K562 (cell line): ENCODE results near the gene WASL. TPM values are rescaled to one million over a fixed set of nuclear protein-coding genes. Genes with fewer than 3 reads are reported as not detected.

Experiments
- BRF1 ChIP-seq: IDR thresholded peaks from 3 replicates; pipeline ENCODE4 v1.6.1; 2011; ENCODE audit warnings: borderline replicate concordance, mild to moderate bottlenecking; ENCODE audit not compliant: insufficient read length; ENCODE audit errors: extremely low read depth
- CBFB ChIP-seq: sonication (generic); formaldehyde crosslinking; IDR thresholded peaks from 2 replicates; pipeline ENCODE4 v1.4.0; 2020; ENCODE audit warnings: mild to moderate bottlenecking, missing genetic modification reagents
- CBX8 ChIP-seq: fragments of 200-600 bp; sonication (generic); IDR thresholded peaks from 2 replicates; pipeline ENCODE4 v1.6.1; 2012; ENCODE audit warnings: borderline replicate concordance, mixed run types, low read depth, mild to moderate bottlenecking, moderate library complexity, mixed read lengths, low read length, control low read depth, inconsistent platforms; ENCODE audit not compliant: poor library complexity, severe bottlenecking; ENCODE audit errors: extremely low read depth
- FOXJ3 ChIP-seq: sonication (generic); formaldehyde crosslinking; IDR thresholded peaks from 2 replicates; pipeline ENCODE4 v1.4.0; 2020; ENCODE audit warnings: mild to moderate bottlenecking, missing genetic modification reagents
- FOXK2 ChIP-seq, 2 experiments: fragments of 450-650 bp; IDR thresholded peaks in 1 of 2; conservative IDR thresholded peaks in 1 of 2; 2 replicates each; pipeline ENCODE4 v1.6.1; 2016; ENCODE audit warnings: low read depth in 2 of 2, mild to moderate bottlenecking in 1 of 2
- HNRNPH1 ChIP-seq: fragments of 200-400 bp; formaldehyde crosslinking; optimal IDR thresholded peaks from 2 replicates; pipeline ENCODE3; 2017; ENCODE audit warnings: low read depth, mild to moderate bottlenecking, low read length, moderate library complexity
- KDM4B ChIP-seq, 2 experiments: fragments of 450-650 bp in 1 of 2; sonication (generic) in 1 of 2; IDR thresholded peaks; 2 replicates each; pipeline ENCODE4 v1.6.1; 2016 to 2017; ENCODE audit warnings: borderline replicate concordance in 2 of 2, antibody characterized with exemption in 1 of 2, low read depth in 1 of 2, mild to moderate bottlenecking in 1 of 2
- NFRKB ChIP-seq: fragments of 450-650 bp; IDR thresholded peaks from 2 replicates; pipeline ENCODE4 v1.6.1; 2016; ENCODE audit warnings: low read depth
- POLR2AphosphoS2 ChIP-seq: IDR thresholded peaks from 2 replicates; pipeline ENCODE4 v1.6.1; 2012; ENCODE audit warnings: low read length, improper control_type of control experiment
- RNF2 ChIP-seq: sonication (generic); IDR thresholded peaks from 2 replicates; pipeline ENCODE4 v1.6.1; 2016
- SAP30 ChIP-seq: fragments of 200-600 bp; sonication (generic); IDR thresholded peaks from 2 replicates; pipeline ENCODE4 v1.6.1; 2012; ENCODE audit warnings: borderline replicate concordance, low read depth, mild to moderate bottlenecking, moderate library complexity, low read length, control low read depth, inconsistent platforms; ENCODE audit not compliant: insufficient read depth, poor library complexity, severe bottlenecking
- ZNF124 ChIP-seq: sonication (generic); formaldehyde crosslinking; IDR thresholded peaks from 2 replicates; pipeline ENCODE4 v1.8.1; 2022; ENCODE audit warnings: missing genetic modification reagents
- ZNF133 ChIP-seq: fragments of 250-450 bp; sonication (Bioruptor Pico); IDR thresholded peaks from 2 replicates; pipeline ENCODE4 v1.4.0; 2020; ENCODE audit warnings: mild to moderate bottlenecking
- ZNF143 ChIP-seq: sonication (generic); formaldehyde crosslinking; IDR thresholded peaks from 2 replicates; pipeline ENCODE4 v1.9.0; 2022; ENCODE audit warnings: mild to moderate bottlenecking, missing genetic modification reagents
- ZNF282 ChIP-seq: sonication (generic); formaldehyde crosslinking; IDR thresholded peaks from 2 replicates; pipeline ENCODE4 v1.8.1; 2023; ENCODE audit warnings: missing genetic modification reagents
- ZNF766 ChIP-seq: fragments of 200-800 bp; sonication (Bioruptor generic); conservative IDR thresholded peaks from 2 replicates; pipeline ENCODE4 v1.6.1; 2016; ENCODE audit warnings: missing genetic modification characterization, missing compliant biosample characterization
- polyA plus RNA-seq, 8 experiments: library from polyadenylated mRNA; depleted of rRNA in 4 of 8; stranded (reverse) in 5 of 8; unstranded in 3 of 8; fragments of >200 nt; fragmentation: Nextera tagmentation in 2 of 8; fragmentation: Illumina TruSeq in 1 of 8; extraction: Ambion mirVana in 2 of 8; extraction: Trizol in 1 of 8; gene quantifications; 2 replicates each; pipeline versions ENCODE4 v1.2.1 to v1.2.3, GENCODE V29; 2011 to 2014; ENCODE audit warnings: inconsistent platforms in 1 of 8, missing spikeins in 1 of 8
- total RNA-seq, 7 experiments: library from RNA; depleted of rRNA in 6 of 7; stranded (reverse); fragments of >200 nt in 6 of 7; fragmentation: Illumina TruSeq in 2 of 7; extraction: Trizol in 2 of 7; gene quantifications; 2 replicates each; pipeline versions ENCODE4 v1.2.1 to v1.2.3, GENCODE V29; 2011 to 2021; ENCODE audit warnings: low replicate concordance in 1 of 7
- TF ChIP-seq, protein P1 (sequence below): fragments of 250-450 bp; sonication (Bioruptor Pico); IDR thresholded peaks from 2 replicates; pipeline ENCODE4 v1.4.0; 2020; ENCODE audit warnings: mild to moderate bottlenecking, moderate library complexity
- TF ChIP-seq, protein P2 (sequence below): IDR thresholded peaks from 3 replicates; pipeline ENCODE4 v1.6.1; 2011; ENCODE audit warnings: borderline replicate concordance, mild to moderate bottlenecking; ENCODE audit not compliant: insufficient read length, insufficient read depth
- TF ChIP-seq, protein P3 (sequence below): sonication (generic); formaldehyde crosslinking; IDR thresholded peaks from 2 replicates; pipeline ENCODE4 v1.8.1; 2023; ENCODE audit warnings: mild to moderate bottlenecking, missing genetic modification reagents

WASL gene
- total and polyA plus RNA-seq, 9 of the 15 experiments (the other 6 are each of a cell fraction or from before 2014, with no cell fraction given) = 3.2 to 13.9 (median 8.3) TPM

DNA sequence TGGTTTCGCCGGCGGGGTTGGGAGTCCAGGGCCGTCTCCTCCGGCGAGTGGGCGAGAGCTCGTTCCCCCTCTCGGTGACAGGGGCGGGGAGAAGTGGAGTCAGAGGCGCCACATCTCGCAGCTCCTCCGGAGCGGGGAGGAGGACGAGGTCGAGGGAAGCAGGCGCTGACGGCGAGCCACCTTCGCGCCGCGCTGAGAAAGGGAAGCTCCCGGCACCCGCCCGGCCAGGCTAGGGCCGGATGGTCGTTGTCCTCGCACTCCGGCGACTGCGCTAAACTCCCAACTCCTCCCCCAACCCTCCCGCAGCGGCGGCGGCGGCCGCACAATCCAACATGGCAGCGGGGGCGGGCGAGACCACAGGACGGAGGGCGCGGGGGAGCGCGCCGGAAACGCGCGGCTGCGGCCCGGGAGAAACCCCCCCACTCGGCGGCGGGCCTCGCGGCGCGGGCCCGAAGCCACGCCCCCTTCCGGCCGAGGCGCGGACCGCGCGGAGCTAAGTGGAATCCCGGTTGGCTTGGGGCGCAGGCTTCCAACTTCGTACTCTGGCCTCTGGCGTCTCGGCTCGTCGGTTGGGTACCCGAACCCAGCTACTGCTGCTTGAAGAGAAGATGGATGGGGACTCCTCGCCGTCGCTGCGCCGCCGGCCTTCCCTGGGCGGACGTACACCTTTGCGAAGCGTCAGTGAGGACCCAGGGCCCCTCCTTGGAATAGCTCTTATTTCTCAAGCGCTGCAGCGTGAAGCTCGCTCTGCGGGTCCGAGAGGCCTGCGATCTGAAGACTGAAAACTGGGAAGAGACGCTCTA is at the start of gene WASL (continued):
- TF ChIP-seq FOXJ3 (CRISPR knock-in tag) (no peak), CBX8 (no peak), FOXK2 (conservative IDR thresholded peaks at IDR 0.05 in 1 of 2, IDR thresholded peaks at IDR 0.05 in 1 of 2; ENCODE audit: low read depth in 2 of 2) (peak in 1 of 2 experiments; percentile 98; a peak in 2 of 4 replicates), CBFB (CRISPR knock-in tag) (no peak), ZNF143 (CRISPR knock-in tag) (0 out of 2 replicates have a peak, but pooled peaks have one; percentile 36), NFRKB (peak; percentile 26; the same call in 1 of the 2 replicates), POLR2AphosphoS2 (peak; percentile 78; the same call in 1 of the 2 replicates), ZNF133 (CRISPR knock-in tag) (no peak), KDM4B (IDR thresholded peaks at IDR 0.05; ENCODE audit: borderline replicate concordance in 2 of 2, low read depth in 1 of 2) (peak in 1 of 2 experiments; percentile 53; a peak in 1 of 4 replicates), ZNF124 (CRISPR knock-in tag) (no peak), SAP30 (no peak), ZNF766 (CRISPR knock-in tag) (peak; percentile 79), ZNF282 (CRISPR knock-in tag) (no peak), HNRNPH1 (no peak), RNF2 (peak; percentile 88), BRF1 (no peak)
- TF ChIP-seq, protein P1, sequence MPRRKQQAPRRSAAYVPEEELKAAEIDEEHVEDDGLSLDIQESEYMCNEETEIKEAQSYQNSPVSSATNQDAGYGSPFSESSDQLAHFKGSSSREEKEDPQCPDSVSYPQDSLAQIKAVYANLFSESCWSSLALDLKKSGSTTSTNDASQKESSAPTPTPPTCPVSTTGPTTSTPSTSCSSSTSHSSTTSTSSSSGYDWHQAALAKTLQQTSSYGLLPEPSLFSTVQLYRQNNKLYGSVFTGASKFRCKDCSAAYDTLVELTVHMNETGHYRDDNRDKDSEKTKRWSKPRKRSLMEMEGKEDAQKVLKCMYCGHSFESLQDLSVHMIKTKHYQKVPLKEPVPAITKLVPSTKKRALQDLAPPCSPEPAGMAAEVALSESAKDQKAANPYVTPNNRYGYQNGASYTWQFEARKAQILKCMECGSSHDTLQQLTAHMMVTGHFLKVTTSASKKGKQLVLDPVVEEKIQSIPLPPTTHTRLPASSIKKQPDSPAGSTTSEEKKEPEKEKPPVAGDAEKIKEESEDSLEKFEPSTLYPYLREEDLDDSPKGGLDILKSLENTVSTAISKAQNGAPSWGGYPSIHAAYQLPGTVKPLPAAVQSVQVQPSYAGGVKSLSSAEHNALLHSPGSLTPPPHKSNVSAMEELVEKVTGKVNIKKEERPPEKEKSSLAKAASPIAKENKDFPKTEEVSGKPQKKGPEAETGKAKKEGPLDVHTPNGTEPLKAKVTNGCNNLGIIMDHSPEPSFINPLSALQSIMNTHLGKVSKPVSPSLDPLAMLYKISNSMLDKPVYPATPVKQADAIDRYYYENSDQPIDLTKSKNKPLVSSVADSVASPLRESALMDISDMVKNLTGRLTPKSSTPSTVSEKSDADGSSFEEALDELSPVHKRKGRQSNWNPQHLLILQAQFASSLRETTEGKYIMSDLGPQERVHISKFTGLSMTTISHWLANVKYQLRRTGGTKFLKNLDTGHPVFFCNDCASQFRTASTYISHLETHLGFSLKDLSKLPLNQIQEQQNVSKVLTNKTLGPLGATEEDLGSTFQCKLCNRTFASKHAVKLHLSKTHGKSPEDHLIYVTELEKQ (CRISPR knock-in tag) = no peak; the same call in 1 of the 2 replicates
- TF ChIP-seq, protein P2, sequence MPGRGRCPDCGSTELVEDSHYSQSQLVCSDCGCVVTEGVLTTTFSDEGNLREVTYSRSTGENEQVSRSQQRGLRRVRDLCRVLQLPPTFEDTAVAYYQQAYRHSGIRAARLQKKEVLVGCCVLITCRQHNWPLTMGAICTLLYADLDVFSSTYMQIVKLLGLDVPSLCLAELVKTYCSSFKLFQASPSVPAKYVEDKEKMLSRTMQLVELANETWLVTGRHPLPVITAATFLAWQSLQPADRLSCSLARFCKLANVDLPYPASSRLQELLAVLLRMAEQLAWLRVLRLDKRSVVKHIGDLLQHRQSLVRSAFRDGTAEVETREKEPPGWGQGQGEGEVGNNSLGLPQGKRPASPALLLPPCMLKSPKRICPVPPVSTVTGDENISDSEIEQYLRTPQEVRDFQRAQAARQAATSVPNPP = no peak
- TF ChIP-seq, protein P3, sequence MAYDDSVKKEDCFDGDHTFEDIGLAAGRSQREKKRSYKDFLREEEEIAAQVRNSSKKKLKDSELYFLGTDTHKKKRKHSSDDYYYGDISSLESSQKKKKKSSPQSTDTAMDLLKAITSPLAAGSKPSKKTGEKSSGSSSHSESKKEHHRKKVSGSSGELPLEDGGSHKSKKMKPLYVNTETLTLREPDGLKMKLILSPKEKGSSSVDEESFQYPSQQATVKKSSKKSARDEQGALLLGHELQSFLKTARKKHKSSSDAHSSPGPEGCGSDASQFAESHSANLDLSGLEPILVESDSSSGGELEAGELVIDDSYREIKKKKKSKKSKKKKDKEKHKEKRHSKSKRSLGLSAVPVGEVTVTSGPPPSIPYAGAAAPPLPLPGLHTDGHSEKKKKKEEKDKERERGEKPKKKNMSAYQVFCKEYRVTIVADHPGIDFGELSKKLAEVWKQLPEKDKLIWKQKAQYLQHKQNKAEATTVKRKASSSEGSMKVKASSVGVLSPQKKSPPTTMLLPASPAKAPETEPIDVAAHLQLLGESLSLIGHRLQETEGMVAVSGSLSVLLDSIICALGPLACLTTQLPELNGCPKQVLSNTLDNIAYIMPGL (CRISPR knock-in tag) = 0 out of 2 replicates have a peak, but pooled peaks have one; percentile 26
